Activated CD4-positive, alpha-beta memory T cell treated with anti-CD3 and anti-CD28 coated beads, Interleukin-2, amount 10 ng/mL, durations not matched to agents 7 days and 5 days (primary cell): ENCODE results near the gene CSF2RB. TPM values are rescaled to one million over a fixed set of nuclear protein-coding genes. Genes with fewer than 3 reads are reported as not detected.

Experiments used
- CTCF ChIA-PET: fragments of 350-600 bp; sonication (Branson Sonifier 250); formaldehyde crosslinking; loops from one replicate; lab custom pipeline; 2021; ENCODE audit warnings: antibody characterized with exemption, inconsistent platforms; lab: Charles Lee
- POLR2A ChIA-PET: fragments of 350-600 bp; sonication (Branson Sonifier 250); formaldehyde crosslinking; loops from one replicate; lab custom pipeline; 2021; ENCODE audit warnings: antibody characterized with exemption; lab: Charles Lee
- DNase-seq: peaks from one replicate; pipeline ENCODE4 v3.0.0-alpha.2; 2020
- H3K27ac Mint-ChIP-seq: one replicate; pipeline ENCODE4 v1.8.0; 2021; ENCODE audit warnings: mild to moderate bottlenecking, mixed read lengths
- H3K27me3 Mint-ChIP-seq: one replicate; pipeline ENCODE4 v1.8.0; 2021; ENCODE audit warnings: mixed read lengths
- H3K36me3 Mint-ChIP-seq: one replicate; pipeline ENCODE4 v1.8.0; 2021; ENCODE audit warnings: low read depth, mixed read lengths
- H3K4me1 Mint-ChIP-seq: one replicate; pipeline ENCODE4 v1.8.0; 2021; ENCODE audit warnings: mixed read lengths
- H3K4me3 Mint-ChIP-seq: one replicate; pipeline ENCODE4 v1.8.0; 2021; ENCODE audit warnings: mild to moderate bottlenecking, mixed read lengths
- H3K9me3 Mint-ChIP-seq: one replicate; pipeline ENCODE4 v1.8.0; 2021; ENCODE audit warnings: mixed read lengths
- total RNA-seq, 2 experiments: library from RNA; stranded (reverse); gene quantifications; one replicate each; pipeline ENCODE4 v1.2.3, GENCODE V29; 2021

CSF2RB gene
- total RNA-seq, 2 experiments from 2014 or later: 2.3 to 3.0 TPM

DNA sequence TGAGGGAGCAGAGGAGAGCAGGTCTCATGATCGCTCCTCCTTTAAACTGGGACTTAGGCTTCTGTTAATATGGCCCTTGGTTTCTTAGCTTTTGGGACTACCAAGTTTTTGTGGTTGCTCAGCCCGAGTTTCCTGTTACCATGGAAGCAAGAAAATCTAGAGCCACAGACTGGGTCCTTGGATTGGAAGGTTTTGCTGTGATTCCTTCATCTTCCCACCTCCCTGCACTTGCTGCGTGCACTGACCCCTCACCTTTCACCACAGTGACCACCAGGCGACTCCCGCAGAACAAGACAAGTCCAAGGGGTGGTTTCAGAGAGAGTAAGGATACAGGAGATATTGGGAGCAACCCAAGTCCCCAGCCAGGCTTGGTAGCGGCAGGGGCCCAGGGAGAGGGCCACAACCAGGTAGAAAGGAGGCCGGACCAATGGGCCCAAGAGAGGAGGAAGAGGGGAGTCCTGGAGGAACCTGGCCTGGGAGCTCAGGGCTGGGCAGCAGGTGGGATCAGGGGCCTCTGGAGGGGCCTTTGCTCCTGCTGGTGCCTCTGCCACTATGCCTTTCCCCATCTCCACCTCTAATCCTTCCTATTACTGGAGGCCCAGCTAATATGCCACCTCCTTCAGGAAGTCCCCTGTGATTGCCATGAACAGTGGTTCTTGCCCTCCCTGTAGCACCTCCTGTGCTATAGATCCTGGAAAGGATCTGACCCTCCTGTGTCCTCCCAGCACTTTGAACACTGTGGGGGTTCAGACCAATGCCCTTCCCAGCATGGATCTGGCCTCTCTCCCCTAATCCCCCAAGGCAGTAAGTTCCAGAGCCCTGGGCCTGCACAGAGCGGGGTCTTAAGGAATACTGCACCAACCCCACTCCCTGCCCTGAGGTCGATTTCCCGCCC is 21.2 kb downstream of the CSF2RB start:
- Mint-ChIP-seq H3K27ac (no peak overlapping the region), H3K4me3 (no peak overlapping the region), H3K9me3 (no peaks in the 10 kb centered on the region), H3K27me3 (peaks cover 2% of the 10 kb centered on the region), H3K36me3 (no peaks in the 10 kb centered on the region), H3K4me1 (no peaks in the 10 kb centered on the region)
- ChIA-PET POLR2A (no interaction called here), CTCF (interaction anchor here (1.2 kb wide), 1 partner anchor 82 kb away, joined by 3 read pairs; no protein-coding TSS in a partner anchor)
- no peak for DNase-seq

DNA sequence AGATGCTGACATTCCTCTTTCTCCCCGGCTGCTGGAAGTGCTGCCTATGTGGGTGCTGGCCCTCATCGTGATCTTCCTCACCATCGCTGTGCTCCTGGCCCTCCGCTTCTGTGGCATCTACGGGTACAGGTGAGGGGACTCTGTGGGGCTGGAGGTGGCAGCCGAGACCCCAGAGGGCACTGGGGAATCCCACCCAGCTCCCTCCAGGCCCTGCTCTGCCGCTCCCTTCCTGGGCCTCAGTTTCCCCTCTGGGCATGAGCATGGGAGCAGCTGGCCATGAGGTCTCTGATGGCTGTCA is 21.8 kb downstream of the CSF2RB start:
- Mint-ChIP-seq H3K9me3 (no peaks in the 10 kb centered on the region), H3K27ac (no peak overlapping the region), H3K27me3 (peaks cover 2% of the 10 kb centered on the region), H3K36me3 (no peaks in the 10 kb centered on the region), H3K4me3 (no peak overlapping the region), H3K4me1 (no peaks in the 10 kb centered on the region)
- no peak for DNase-seq
- CTCF ChIA-PET: no interaction called here
- POLR2A ChIA-PET: no interaction called here

DNA sequence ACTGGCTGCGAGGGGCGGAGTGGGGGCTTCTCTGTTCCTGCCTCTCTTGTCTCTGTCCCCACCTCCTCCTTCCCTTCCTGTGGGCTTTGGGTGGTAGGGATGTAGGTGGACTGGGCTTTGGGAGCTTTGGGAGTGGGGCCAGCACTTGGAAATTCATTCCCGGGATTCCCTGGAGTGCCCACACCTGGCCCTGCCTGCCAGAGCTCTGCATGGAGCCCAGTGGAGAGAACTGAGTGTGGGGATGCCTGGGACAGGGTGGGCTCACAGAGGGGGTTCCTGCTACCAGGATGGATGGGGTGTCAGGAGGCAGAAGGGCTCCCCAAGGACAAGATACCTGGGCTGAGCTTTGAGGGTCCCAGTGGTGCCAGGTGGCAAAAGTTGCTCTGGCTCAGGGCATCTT is 22.3 kb downstream of the CSF2RB start:
- no peaks in the 10 kb centered on the region for H3K9me3 Mint-ChIP-seq
- H3K36me3 Mint-ChIP-seq: no peaks in the 10 kb centered on the region
- no peak overlapping the region for H3K4me3 Mint-ChIP-seq
- no peak for DNase-seq
- ChIA-PET POLR2A (no interaction called here), CTCF (no interaction called here)
- no peak overlapping the region for H3K27ac Mint-ChIP-seq
- H3K4me1 Mint-ChIP-seq: peaks cover 3% of the 10 kb centered on the region
- peaks cover 2% of the 10 kb centered on the region for H3K27me3 Mint-ChIP-seq

DNA sequence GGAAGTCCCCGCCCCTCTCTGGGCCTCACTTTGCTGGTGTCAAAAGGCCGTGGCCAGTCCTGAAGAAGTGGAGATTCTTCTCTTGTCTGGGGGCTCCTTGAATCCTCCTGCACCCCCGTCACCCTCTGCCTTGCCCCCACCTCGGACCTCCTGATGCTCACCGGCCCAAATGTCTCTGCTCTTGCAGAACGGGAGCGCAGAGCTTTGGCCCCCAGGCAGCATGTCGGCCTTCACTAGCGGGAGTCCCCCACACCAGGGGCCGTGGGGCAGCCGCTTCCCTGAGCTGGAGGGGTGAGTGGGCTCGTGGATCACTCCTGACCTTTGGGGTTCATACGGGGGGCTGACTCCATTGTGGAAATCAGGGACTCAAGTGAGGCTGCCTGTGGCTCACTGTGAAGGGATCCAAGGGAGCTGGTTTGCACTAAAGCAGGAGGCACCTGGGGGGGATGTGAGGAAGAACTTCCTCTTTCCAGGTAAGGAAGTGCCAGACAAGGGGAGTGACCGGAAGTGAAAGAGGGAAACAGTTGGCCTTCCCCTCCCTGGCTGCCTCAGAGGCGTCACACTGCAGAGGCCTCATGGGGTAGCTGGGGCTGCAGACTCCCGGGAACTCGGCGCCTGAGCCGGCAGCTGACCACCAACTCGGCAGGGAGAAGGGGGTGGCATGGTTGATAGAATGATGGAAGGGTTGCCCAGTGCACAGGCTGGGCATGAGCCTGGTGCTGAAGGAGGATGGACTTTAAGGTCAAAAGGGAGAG is 23.1 kb downstream of the CSF2RB start:
- Mint-ChIP-seq H3K27ac (no peak overlapping the region), H3K4me3 (no peak overlapping the region), H3K27me3 (no peaks in the 10 kb centered on the region), H3K36me3 (no peaks in the 10 kb centered on the region), H3K4me1 (peaks cover 7% of the 10 kb centered on the region), H3K9me3 (no peaks in the 10 kb centered on the region)
- CTCF ChIA-PET: no interaction called here
- DNase-seq: no peak
- POLR2A ChIA-PET: no interaction called here

DNA sequence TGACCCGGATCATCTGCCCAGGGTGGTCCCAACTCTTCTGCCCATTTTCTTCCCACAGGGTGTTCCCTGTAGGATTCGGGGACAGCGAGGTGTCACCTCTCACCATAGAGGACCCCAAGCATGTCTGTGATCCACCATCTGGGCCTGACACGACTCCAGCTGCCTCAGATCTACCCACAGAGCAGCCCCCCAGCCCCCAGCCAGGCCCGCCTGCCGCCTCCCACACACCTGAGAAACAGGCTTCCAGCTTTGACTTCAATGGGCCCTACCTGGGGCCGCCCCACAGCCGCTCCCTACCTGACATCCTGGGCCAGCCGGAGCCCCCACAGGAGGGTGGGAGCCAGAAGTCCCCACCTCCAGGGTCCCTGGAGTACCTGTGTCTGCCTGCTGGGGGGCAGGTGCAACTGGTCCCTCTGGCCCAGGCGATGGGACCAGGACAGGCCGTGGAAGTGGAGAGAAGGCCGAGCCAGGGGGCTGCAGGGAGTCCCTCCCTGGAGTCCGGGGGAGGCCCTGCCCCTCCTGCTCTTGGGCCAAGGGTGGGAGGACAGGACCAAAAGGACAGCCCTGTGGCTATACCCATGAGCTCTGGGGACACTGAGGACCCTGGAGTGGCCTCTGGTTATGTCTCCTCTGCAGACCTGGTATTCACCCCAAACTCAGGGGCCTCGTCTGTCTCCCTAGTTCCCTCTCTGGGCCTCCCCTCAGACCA is 24.0 kb downstream of the CSF2RB start:
- Mint-ChIP-seq H3K27me3 (no peaks in the 10 kb centered on the region), H3K4me3 (no peak overlapping the region), H3K9me3 (no peaks in the 10 kb centered on the region), H3K4me1 (peaks cover 7% of the 10 kb centered on the region), H3K27ac (no peak overlapping the region), H3K36me3 (no peaks in the 10 kb centered on the region)
- ChIA-PET POLR2A (no interaction called here), CTCF (no interaction called here)
- no peak for DNase-seq

DNA sequence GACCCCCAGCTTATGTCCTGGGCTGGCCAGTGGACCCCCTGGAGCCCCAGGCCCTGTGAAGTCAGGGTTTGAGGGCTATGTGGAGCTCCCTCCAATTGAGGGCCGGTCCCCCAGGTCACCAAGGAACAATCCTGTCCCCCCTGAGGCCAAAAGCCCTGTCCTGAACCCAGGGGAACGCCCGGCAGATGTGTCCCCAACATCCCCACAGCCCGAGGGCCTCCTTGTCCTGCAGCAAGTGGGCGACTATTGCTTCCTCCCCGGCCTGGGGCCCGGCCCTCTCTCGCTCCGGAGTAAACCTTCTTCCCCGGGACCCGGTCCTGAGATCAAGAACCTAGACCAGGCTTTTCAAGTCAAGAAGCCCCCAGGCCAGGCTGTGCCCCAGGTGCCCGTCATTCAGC is 24.6 kb downstream of the CSF2RB start:
- Mint-ChIP-seq H3K36me3 (no peaks in the 10 kb centered on the region), H3K4me3 (no peak overlapping the region), H3K9me3 (no peaks in the 10 kb centered on the region), H3K4me1 (peaks cover 7% of the 10 kb centered on the region), H3K27ac (no peak overlapping the region), H3K27me3 (no peaks in the 10 kb centered on the region)
- ChIA-PET POLR2A (no interaction called here), CTCF (no interaction called here)
- DNase-seq: no peak

DNA sequence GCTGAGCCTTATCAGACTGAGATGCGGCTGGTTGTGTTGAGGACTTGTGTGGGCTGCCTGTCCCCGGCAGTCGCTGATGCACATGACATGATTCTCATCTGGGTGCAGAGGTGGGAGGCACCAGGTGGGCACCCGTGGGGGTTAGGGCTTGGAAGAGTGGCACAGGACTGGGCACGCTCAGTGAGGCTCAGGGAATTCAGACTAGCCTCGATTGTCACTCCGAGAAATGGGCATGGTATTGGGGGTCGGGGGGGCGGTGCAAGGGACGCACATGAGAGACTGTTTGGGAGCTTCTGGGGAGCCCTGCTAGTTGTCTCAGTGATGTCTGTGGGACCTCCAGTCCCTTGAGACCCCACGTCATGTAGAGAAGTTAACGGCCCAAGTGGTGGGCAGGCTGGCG is 25.5 kb downstream of the CSF2RB start:
- ChIA-PET POLR2A (no interaction called here), CTCF (no interaction called here)
- no peaks in the 10 kb centered on the region for H3K36me3 Mint-ChIP-seq
- no peaks in the 10 kb centered on the region for H3K9me3 Mint-ChIP-seq
- H3K27me3 Mint-ChIP-seq: no peaks in the 10 kb centered on the region
- no peak for DNase-seq
- H3K4me3 Mint-ChIP-seq: no peak overlapping the region
- H3K4me1 Mint-ChIP-seq: peaks cover 7% of the 10 kb centered on the region
- H3K27ac Mint-ChIP-seq: no peak overlapping the region

DNA sequence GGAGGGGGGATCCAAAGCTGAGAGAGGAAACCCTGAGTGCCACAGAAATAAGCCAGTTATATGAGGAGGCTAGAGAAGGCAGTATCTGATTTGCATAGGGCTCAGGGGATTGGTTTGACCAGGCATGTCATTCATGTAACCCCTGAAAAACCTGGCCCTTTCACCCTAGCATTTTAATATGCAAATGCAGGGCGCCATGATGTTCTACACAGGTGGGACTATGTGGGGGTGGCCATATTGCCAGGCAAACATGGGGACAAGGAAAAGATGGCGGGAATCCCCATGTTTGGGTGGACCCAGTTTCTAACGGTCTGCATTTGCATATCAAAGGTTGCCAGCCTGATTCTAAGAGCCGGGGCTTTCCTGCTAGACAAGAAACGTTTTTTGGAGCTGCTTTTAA is 27.2 kb downstream of the CSF2RB start:
- CTCF ChIA-PET: interaction anchor here (0.9 kb wide), 1 partner anchor 84 kb away, joined by 3 read pairs; no protein-coding TSS in a partner anchor
- H3K27me3 Mint-ChIP-seq: peaks cover 7% of the 10 kb centered on the region
- H3K4me3 Mint-ChIP-seq: no peak overlapping the region
- POLR2A ChIA-PET: interaction anchor here (0.6 kb wide), 1 partner anchor 565 kb away, joined by 4 read pairs; no protein-coding TSS in a partner anchor
- no peak overlapping the region for H3K27ac Mint-ChIP-seq
- no peaks in the 10 kb centered on the region for H3K9me3 Mint-ChIP-seq
- H3K36me3 Mint-ChIP-seq: no peaks in the 10 kb centered on the region
- DNase-seq: no peak
- peaks cover 7% of the 10 kb centered on the region for H3K4me1 Mint-ChIP-seq

DNA sequence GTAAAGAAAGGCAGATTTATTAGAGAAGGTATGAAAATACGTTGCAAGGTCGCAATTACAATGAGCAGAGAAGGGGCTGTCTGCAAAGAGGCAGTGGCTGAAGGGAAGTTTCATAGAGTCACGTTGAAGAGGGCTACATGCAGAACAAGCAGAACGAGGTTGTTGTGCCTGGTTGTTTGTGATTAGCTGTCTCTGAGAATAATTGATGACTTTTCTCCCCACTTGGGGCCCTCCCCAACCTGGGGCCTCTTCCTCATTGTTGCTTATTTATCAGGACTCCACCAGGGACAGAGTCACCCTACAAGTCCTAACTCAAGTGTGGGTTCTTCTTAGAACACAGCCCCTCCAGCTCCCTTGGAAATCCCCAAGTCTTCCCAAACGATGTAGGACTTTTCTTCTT is 29.1 kb downstream of the CSF2RB start:
- Mint-ChIP-seq H3K27ac (no peak overlapping the region), H3K4me3 (no peak overlapping the region), H3K36me3 (no peaks in the 10 kb centered on the region), H3K9me3 (no peaks in the 10 kb centered on the region), H3K27me3 (peaks cover 7% of the 10 kb centered on the region), H3K4me1 (peaks cover 8% of the 10 kb centered on the region)
- DNase-seq: no peak
- ChIA-PET POLR2A (no interaction called here), CTCF (no interaction called here)

DNA sequence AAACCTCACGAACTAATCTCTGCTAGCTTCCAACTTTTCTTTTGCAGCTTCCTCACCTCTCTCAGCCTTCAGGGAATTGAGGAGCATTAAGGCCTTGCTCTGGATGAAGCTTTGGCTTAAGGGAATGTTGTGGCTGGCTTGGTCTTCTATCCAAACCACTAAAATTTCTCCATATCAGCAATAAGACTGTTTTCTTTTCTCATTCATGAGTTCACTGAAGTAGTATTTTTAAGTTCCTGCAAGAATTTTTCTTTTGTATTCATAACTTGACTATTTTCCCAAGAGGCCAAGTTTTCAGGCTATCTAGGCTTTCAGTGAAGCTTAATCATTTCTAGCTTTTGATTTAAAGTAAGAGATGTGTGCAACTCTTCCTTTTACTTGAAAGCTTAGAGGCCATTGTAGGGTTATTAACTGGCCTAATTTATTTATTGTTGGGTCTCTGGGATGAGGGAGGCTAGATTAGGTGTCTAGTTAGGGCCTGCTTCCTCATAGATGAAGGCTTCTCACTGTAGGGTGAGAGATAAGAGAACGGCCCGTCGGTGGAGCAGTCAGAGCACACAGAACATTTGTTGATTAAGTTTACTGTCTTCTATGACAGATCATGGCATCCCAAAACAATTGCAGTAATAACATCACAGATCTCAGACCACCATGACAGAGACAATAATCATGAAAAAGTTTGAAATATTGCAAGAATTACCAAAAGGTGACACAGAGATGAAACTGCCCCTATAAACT is 33.2 kb downstream of the CSF2RB start:
- ChIA-PET POLR2A (no interaction called here), CTCF (no interaction called here)
- H3K36me3 Mint-ChIP-seq: no peaks in the 10 kb centered on the region
- no peak for DNase-seq
- peaks cover 14% of the 10 kb centered on the region for H3K27me3 Mint-ChIP-seq
- H3K27ac Mint-ChIP-seq: no peak overlapping the region
- H3K4me3 Mint-ChIP-seq: no peak overlapping the region
- peaks cover 2% of the 10 kb centered on the region for H3K4me1 Mint-ChIP-seq
- no peaks in the 10 kb centered on the region for H3K9me3 Mint-ChIP-seq

DNA sequence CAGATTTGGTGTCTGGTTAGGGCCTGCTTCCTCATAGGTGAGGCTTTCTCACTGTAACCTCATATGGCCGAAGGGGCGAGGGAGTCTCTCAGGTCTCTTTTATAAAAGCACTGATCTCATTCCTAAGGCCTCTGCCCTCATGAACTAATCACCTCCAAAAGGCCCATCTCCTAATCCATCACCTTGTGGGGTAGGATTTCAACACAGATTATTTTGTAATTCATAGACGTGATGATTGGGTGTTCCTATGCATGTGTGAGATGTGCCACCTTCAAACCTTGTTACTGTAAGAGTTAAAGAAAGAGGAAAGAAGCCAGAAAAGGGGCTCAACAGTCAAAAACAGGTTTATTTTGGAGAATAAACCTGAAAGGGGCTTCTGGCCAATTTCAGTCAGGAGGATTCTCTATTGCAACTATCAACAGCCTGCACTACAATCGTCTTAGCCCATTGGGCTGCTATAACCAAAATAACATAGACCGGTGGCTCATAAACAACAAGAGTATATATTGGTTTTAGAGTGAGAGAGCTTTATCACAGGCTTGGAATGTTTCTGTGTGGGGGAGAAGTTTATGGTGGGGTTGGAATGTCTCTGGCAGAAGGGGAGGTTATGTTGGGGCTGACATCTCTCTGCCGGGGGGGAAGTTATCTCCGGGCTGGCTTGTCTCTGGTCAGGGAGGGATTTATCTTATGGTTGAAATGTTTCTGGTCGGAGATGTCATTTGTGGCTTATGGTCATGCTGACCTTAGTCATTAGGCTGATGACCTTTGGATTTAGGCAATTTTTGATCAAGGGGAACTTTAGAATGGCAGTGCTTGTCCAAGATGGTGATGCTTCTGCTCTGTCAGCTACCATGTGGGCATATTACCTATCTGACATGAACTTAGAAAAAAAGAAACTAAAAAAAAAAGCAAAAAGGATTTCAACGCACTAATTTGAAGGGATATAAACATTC is 35.1 kb downstream of the CSF2RB start:
- H3K9me3 Mint-ChIP-seq: no peaks in the 10 kb centered on the region
- no peaks in the 10 kb centered on the region for H3K36me3 Mint-ChIP-seq
- H3K27ac Mint-ChIP-seq: no peak overlapping the region
- ChIA-PET CTCF (interaction anchor here (1.0 kb wide), 1 partner anchor 92 kb away, joined by 4 read pairs; no protein-coding TSS in a partner anchor), POLR2A (no interaction called here)
- H3K4me3 Mint-ChIP-seq: no peak overlapping the region
- peaks cover 14% of the 10 kb centered on the region for H3K27me3 Mint-ChIP-seq
- H3K4me1 Mint-ChIP-seq: peaks cover 3% of the 10 kb centered on the region
- DNase-seq: no peak
